COR-L47 (cell line): ENCODE results near the gene TINAGL1.
"Not testable (repeated sequence)": the region's sequence is repeated elsewhere in the genome, so short reads cannot be mapped to it uniquely, and the experiment has no call there.

Source experiments
- DNase-seq: peaks from one replicate; lab custom pipeline; 2025; lab: John Stamatoyannopoulos, UW

The TINAGL1 gene

DNA sequence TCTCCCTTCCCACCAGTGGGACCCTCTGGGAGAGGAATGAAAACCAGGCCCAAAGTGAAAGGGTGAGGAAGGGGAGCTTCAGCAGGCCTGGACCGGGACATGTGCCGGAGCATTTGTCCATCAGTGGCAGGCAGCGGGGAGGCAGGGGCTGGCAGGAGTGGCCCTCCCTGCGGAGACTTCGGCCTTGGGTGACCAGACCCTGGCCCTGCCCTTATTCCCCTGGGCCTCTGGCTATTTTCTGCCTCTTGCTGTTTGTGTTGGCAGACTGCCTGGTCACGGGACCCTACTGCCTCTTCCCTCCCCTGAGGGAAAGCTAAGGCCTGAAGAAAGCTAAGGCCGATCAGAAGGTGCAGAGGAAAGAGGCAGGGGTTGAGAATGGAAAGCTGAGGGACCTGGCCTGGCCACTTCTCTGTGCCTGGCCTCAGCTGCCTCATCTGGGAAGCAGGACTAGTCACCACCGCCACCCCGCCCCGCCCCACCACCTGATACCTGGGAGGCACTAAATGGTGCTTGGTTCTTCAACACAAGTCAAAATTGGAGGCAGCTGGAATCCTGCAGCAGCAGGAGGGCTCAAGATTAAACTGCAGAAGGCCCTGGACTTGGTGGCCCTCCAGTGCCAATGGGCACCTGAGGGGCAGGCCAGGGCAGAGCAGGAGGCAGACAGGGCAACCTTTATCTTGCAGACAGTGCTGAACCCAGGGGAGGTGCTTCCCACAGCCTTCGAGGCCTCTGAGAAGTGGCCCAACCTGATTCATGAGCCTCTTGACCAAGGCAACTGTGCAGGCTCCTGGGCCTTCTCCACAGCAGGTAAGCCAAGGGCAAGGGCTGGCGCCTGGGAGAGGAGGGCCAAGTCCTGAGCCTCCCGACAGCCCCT, 7.9 kb downstream of the TINAGL1 start:
- DNase-seq: peak; percentile 10

DNA sequence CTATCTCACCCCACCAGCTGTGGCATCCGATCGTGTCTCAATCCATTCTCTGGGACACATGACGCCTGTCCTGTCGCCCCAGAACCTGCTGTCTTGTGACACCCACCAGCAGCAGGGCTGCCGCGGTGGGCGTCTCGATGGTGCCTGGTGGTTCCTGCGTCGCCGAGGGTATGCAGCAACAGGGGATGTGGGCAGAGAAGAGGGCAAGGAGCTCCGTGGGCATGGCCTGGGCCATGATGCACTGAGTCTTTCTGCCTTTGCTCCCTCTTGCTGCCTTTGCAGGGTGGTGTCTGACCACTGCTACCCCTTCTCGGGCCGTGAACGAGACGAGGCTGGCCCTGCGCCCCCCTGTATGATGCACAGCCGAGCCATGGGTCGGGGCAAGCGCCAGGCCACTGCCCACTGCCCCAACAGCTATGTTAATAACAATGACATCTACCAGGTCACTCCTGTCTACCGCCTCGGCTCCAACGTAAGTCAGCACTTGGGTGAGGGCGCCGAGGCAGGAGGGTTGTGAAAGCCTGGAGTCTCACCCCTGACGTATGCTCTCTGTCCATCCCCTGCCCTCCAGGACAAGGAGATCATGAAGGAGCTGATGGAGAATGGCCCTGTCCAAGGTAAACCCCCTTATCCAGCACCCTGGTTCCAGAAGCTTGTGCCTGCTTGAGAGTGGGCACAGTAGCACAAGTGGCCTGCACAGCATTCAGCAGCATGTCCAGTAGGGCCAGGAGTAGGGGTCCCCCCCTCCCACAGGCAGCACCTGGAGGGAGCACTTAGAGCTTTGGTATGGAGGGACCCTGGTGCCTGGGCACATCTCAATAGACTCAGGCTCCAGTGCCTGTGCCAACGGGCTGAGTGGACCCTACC, 8.8 kb downstream of the TINAGL1 start:
- no peak for DNase-seq

DNA sequence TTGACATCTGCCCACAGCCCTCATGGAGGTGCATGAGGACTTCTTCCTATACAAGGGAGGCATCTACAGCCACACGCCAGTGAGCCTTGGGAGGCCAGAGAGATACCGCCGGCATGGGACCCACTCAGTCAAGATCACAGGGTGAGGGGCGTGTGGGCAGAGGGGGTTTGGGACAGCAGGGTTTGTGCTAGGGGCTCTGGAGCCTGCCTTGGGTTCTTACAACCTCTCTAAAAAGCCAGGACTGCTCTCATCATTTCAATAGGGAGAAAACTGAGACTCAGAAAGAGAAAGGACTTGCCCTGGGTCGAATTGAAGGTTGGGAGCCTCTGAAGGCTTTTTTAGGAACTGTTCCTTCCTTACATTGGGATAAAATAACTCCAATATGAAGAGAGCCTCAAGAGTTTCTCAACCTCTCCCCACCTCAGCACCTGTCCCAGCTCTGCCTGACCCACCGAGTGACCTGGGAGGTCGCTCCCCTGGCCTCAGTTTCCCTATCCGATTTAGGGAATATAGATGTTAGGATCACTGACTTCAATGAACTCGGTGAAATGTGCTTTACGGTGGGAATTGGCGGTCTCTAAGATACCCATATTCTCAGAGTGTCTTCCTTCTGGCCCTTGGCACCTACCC, 9.5 kb downstream of the TINAGL1 start:
- DNase-seq: no peak

DNA sequence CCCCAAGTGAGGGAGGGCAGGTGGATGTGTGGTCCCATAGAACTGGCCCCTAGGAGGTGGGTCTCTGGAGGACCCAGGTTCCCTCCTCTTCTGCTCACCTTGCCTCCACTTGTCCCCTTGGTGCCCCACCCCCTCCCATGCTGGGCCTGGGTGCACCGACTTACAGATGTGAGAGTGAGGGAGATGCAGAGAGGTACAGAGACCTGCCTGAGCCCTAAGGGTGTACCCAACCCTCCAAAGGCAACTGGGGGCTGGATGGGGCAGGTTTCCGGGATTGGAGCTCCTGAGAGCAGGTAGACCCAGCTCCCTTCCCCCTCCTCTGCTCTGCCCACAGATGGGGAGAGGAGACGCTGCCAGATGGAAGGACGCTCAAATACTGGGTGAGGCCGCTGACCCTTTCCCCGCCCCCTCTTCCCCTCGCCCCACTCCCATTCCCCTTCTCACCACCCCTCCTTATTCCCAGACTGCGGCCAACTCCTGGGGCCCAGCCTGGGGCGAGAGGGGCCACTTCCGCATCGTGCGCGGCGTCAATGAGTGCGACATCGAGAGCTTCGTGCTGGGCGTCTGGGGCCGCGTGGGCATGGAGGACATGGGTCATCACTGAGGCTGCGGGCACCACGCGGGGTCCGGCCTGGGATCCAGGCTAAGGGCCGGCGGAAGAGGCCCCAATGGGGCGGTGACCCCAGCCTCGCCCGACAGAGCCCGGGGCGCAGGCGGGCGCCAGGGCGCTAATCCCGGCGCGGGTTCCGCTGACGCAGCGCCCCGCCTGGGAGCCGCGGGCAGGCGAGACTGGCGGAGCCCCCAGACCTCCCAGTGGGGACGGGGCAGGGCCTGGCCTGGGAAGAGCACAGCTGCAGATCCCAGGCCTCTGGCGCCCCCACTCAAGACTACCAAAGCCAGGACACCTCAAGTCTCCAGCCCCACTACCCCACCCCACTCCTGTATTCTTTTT, 10.3 kb downstream of the TINAGL1 start:
- DNase-seq: no peak

DNA sequence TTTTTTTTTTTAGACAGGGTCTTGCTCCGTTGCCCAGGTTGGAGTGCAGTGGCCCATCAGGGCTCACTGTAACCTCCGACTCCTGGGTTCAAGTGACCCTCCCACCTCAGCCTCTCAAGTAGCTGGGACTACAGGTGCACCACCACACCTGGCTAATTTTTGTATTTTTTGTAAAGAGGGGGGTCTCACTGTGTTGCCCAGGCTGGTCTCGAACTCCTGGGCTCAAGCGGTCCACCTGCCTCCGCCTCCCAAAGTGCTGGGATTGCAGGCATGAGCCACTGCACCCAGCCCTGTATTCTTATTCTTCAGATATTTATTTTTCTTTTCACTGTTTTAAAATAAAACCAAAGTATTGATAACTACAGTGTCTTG, 11.0 kb downstream of the TINAGL1 start:
- DNase-seq: not testable (repeated sequence)

DNA sequence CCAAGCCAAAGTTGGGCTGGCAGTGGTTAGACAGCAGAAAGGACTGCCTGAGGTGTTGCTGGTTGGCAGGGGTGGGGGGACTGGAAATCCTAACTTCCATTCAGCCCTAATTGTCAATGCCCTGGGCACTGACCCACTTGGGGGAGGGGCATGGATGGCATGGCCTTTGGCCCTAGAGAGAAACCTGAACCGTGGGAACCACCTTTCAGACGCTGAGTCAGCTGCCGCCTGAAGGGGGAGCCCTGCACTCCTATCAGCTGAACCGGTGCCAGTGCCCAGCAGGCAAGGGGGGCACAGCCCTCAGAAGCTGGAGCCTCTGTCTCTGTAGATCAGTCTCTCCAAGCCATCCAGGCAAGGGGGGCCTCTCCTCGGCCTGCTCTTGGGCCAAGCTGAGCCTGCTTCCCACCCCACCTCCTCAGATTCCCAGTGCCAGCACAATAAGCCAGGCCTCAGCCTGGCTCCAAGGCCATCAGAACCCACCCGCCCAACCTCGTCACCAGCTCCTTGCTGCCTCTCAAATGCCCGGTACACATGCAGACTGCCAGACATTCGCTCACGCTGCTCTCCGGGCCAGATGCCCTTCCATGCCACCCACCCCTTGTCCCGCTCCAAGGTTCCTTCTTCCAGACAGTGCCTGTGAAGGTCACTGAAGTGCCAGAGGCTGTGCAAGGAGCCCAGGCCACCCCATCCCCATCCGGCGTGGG, 11.6 kb downstream of the TINAGL1 start:
- peak; percentile 14 for DNase-seq

DNA sequence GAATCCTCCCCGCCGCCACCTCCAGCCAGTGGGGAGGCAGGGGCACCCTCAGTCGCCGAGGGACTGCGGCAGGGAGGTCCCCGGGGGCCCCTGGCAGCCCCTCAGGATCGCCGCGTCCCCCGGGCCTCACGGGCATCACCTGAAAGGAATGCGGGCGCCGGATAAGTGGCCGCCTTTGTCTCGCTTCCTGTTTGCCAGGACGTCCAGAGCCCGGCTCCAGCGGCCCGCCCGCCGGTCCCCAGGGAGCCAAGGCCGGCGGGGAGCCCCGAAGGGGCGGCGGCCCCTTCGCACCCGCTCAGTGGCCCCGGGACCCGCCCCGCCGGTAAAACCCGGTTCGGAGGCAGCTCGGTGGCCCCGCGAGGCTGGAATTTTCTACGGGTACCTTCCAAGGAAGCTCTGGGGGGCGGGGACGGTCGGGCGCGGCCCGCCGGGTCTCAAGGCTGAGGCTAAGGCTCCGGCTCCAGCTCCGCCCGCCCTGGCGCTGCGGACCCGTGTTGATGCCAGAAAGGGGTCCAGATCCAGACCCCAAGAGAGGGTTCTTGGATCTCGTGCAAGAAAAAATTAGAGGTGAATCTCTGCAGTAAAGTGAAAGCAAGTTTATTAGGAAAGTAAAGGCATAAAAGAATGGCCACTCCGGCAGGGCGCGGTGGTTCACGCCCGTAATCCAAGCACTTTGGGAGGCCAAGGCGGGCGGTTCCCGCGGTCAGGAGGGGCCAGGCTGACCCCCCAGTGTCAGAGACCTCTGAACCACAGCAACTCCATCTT, 12.6 kb downstream of the TINAGL1 start:
- no peak for DNase-seq

DNA sequence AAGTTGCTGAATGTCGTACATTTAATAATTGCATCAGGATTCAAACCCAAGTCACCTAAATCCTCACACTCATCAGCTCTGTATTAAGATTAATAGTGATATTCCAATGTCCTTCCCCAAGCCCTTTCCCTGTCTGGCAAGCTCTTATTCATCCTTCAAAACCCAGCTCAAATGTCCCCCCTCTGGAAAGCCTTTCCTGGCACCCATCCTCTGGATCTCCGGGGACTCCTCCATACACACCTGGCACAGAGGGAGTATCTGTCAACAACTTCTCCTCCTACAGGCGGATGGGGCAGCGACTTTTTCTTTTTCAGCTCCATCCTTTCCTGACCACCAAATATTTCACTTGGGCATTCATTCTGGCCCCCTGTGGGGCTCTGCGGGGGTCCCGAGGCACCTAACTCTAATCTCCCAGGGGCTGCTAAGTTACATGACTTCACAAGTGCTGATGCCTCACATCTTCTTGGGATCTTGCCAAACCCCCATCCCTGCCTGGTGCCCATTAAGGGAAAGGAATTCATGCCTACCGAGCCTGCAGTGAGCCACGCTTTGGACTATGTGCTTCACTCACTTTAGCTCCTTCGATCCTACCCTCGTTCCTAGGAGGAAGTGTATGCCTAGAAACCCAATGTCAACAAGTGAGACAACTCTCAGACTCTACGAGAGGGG, 15.2 kb downstream of the TINAGL1 start:
- DNase-seq: peak; percentile 7

DNA sequence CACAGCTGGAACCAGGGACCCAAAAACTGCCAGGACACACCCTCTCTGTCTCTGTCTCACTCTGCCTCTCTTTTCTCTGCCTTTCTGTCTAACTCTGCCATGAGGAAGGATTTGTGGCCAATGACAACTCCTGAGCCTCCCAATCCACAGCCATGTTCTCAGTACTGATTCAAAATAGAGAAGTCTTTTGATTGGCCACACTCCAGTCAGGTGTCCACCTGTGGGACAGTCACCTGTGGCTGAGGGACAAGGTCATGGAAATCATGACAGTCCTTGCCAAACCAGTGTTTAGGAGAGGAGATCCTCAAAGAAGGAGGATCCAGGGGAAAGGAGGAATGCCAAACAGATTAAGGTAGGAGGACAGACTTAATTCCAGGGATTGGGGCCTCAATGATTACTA, 15.8 kb downstream of the TINAGL1 start:
- no peak for DNase-seq

DNA sequence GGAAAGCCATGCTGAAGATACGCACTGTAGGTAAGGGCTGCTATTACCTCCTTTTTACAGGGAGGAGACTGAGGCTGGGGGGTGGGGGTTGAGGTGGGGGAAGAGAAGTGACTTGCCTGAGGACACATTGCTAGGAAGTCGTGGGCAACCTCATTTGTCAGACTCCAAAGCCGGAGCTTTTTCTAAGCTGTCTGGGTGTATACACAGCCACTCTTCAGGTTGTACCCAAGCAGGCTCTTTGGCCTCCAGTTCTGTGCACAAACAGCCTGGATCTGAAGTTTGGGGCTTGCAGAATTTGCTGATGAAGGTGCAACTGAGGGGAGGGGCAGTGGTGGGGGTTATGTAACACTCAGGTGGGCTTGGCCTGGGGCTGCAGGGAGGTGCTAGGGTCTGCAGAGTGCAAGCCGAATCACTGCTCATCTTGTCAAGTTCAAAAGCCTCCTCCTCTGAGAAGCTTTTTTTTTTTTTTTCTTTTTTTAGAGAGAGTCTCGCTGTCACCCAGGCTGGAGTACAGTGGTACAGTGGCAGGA, 16.9 kb downstream of the TINAGL1 start:
- DNase-seq: no peak

DNA sequence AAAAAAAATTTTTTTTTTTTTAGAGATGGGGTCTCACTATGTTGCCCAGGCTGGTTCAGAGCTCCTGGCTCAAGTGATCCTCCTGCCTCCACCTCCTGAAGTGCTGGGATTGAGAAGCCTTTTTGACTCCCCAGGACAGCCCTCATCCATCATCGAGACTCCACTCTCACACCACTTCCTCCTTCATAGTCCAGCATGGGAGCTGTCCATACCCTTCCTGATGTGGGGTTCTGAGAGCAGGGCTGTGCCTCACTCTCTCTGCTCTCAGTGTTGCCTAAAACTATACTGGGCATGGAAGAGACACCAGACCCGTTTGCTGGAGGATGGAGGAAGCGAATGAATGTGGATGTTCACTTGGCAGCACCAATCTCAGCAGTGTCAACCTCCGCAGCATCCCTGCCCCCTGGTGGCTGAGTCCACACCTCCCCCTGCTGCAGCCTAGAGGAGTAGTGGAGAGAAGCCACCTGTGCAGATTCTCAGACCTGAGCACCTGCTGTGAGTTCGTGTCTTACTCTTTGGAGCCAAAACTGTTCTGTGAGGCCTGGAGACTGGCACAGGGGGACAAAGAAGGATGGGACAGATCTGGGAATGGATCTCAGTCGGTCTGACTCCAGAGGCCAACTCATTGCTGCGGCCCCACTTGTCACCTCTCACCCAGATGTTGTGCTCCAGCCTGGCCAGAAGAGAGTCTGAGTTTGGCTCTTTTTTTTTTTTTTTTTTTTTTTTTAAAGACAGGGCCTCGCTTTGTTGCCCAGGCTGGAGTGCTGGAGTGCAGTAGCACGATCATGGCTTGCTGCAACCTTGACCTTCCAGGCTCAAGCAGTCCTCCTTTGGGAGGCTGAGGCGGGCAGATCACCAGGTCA, 17.7 kb downstream of the TINAGL1 start:
- peak; percentile 62 for DNase-seq

DNA sequence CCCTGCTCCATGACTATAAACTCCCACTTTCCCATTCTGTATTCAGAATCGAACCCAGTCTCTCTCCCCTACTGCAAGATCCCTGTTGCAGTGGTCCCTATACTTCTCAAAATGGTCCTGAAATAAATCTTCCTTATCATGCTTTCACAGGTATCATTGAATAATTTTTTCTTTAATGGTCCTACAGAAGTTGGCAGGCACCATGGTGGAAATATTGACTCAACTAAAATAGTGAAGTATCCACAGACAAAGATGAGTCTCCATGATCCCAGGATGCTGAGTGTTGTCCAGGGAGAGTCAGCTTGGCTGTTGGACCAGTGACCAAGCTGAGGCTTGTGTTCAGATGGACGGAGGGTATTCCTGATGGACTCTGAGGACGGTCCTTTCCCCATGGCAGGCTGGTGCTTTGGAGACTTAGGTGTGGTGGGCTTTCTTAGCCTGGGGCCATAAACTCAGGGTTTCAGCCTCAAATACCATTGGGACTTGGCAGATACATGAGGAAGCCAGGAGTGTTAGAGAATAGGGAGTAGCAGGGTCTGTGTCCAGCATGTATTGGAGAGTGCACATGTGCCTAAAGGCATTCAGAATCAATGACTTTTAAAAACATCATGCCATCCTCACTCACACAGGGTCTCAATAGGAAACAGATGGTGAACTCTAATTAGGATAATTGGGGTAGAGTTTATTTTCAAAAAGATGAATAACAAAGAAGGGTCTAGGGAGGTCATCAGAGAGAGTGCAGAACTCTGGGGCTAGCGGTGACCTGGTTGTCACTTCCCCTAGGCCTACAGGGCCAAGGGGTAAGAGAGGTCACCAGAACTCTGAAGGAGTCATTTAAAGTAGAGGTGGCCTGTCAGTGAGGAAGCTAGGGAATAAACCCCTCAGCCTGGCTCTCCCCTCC, 19.8 kb downstream of the TINAGL1 start:
- DNase-seq: no peak

DNA sequence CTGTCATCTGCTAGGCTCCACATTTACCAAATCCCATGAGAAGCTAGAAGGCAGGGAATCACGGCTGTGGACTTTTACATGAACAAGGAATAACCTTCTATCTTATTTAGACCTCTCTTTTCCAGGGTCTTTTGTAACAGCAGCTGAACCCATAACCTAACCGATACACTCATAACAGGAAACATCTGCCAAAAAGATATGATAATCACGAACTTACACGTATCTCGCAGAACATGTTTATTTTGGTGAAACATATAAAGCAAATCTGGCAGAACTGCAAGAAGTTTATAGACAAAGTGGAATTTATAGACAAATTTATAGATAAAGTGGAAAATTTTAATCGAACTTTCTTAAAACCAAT, 20.4 kb downstream of the TINAGL1 start:
- no peak for DNase-seq

DNA sequence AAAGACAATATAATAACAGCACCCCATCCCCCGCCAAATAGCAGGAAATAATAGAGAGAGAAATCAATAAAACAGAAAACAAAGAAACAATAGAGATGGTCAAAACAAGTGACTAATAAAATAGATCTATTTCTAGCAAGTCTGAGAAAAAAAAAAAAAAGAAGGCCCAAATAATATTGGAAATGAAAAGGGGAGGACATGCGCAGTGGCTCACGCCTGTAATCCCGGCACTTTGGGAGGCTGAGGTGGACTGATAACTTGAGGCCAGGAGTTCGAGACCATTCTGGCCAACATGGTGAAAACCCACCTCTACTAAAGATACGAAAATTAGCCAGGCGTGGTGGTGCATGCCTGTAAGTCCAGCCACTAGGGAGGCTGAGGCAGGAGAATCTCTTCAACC, 22.7 kb downstream of the TINAGL1 start:
- no peak for DNase-seq

DNA sequence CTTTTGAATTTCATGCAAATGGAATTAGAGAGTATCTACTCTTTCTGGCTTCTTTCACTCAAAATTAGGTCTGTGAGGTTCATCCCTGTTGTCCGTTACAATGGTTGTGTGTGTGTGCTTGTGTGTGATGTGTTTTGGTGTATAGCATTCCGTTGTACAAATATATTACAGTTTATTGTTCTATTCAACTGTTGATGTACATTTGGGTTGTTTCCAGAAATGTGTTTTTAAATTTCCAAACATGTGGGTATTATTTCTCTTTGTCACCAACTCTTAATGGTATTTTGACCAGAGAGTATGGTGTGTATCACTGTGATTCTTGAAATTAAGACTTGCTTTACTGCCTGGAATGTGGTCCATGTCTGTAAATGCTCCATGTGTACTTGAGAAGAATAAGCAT, 24.3 kb downstream of the TINAGL1 start:
- no peak for DNase-seq

DNA sequence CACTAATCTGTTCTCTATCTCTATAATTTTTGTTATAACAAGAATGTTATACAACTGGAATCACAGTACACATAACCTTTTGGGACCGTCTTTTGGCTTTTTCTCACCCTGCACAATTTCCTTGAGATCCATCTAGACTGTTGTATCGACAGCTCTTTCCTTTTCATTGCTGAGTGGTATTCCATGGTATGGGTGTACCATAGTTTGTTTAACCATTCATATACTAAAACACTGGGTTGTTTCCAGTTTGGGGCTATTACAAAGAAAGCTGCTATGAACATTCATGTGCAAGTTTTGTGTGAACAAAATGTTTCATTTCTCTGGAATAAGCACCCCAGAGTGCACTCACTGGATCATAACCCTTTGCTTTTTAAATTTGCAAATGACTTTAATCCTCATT, 25.8 kb downstream of the TINAGL1 start:
- no peak for DNase-seq

DNA sequence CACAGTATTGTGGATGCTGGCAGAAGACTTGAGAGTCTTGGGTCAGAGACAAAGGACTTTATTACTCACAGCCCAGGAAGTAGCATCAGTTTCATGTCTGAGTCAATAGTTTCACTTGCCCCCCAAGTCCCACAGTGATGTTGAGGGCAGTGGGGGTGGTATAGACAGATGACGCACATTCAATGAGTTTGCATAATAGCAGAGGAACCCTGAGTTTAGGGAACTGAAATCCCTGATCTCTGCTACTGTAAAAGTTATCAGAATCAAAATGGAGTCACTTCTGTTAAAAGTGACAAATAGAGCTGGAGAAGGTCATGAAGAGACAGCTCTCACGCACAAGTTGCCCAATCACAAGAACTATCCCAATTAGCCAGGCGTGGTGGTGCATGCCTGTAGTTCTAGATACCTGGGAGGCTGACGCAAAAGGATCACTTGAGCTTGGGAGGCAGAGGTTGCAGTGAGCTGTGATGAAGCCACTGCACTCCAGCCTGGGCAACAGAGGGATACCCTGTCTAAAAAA, 29.7 kb downstream of the TINAGL1 start:
- no peak for DNase-seq
